NCI-H2107 treated with DMSO at 0.1 percent for 48 hours (cell line): ENCODE measurements around the gene CCDC27.
A peak's percentile ranks its signal among the peaks of the same experiment; 100 is the strongest.
"Not testable (repeated sequence)": the region's sequence is repeated elsewhere in the genome, so short reads cannot be mapped to it uniquely, and the experiment has no call there.

Source experiments
- DNase-seq: peaks from one replicate; lab custom pipeline; 2025; ENCODE audit not compliant: unreplicated experiment; lab: John Stamatoyannopoulos, UW

Gene CCDC27

DNA sequence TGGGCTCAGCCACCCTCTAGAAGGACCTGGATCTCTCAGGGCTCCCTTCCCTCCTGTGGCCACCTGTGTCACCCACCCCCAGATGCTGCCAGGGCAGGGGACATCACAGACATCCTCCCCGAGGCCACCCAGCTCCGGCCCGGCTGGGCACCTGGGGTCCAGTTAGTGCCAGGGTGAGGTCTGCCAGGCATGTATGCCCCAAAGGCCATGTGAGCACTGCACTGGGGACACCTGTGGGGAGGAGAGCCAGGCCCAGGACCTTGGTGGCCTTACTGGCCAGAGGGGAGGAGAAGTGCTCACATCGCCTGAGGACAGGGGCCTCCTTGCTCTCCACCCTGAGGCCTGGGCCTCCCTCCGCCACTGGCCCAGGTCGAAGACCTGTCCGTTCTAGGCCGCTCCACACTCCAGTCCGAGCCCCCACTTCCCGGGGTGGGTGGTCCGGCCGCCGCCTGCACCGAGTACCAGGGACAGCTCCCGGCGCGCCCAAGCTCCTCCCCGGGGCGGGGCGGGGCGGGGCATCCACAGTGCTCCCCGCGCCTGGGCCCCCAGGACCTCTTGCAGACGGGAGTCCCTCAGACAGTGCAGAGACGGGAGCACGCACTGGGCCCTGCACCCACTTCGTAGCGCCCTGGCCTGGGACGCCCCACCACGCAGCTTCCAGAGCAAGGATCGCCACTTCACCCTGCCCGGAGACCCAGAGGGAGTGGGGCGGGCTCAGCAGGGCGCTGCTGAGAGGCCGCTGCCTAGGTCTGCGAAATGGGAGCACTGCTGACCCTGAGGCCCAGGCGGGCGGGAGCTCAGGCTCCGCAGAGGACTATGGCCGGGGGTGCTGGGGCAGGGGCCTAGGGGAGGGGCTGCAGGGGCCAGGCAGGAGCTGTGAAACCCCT is 34.3 kb upstream of the CCDC27 start:
- no peak for DNase-seq

GRCh38 chr1:3718764-3719163 is 33.5 kb upstream of the CCDC27 start:
- peak; percentile 34 for DNase-seq

- no peak for DNase-seq
These were observed 30.2 kb upstream of the CCDC27 start for GRCh38 chr1:3721955-3722465.

DNA sequence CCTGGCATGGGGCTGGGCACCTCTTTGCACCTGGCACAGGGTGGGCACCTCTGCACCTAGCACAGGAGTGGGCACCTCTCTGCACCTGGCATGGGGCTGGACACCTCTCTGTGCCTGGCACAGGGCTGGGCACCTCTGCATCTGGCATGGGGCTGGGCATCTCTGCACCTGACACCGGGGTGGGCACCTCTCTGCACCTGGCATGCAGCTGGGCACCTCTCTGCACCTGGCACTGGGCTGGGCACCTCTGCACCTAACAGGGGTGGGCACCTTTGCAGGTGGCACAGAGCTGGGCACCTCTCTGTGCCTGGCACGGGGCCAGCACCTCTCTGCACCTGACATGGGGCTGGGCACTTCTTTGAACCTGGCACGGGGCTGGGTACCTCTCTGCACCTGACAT is 29.4 kb upstream of the CCDC27 start:
- DNase-seq: no peak

- DNase-seq: not testable (repeated sequence)
These were observed 27.7 kb upstream of the CCDC27 start for GRCh38 chr1:3724416-3725030.

GRCh38 chr1:3725366-3725765 is 26.9 kb upstream of the CCDC27 start:
- DNase-seq: no peak

GRCh38 chr1:3727042-3727824 is 25.0 kb upstream of the CCDC27 start:
- DNase-seq: no peak

DNA sequence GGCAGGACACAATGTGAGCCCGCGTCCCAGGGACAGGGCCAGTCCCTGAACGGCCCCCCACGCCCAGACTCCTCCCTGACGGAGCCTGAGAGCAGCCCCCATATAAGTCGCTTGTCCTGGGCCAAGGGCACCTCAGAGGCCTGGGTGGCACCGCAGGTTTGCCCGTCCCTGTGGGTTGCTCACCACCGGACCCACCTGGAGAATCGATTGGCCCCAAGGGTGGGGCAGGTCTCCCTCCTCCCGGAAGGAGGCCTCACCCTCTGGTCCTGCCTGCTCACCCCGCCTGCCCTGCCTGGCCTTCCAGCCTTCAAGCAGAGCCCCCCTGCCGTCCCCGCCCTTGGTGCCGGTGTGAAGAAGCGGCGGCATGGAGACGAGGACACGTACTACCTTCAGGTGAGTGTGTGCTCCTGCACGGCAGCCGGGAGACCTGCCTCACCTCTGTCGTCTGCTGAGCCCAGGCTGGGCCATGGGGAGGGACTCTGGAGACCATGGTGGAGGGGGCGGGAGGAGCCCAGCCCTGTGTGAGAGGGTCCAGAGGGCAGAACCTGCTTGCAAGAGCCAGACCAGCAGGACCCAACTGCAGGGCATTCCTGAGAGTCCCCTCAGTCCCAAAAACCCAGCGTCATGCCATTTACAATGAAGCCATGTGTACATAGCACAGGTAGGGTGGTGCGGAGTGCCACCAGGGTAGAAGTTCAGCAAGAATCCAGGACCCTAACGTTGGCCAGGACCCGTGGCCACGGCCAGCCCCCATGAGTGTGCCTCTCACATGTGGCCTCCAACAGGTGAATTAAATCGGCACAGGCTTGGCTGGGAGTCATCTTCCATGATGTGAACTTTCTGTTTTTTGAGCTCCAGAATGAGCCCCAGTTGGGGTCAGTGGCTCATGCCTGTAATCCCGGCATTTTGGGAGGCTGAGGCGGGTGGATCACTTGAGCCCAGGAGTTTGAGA is 24.1 kb upstream of the CCDC27 start:
- no peak for DNase-seq

- DNase-seq: no peak
These were observed 22.4 kb upstream of the CCDC27 start for GRCh38 chr1:3729594-3730542.

- no peak for DNase-seq
These were observed 21.6 kb upstream of the CCDC27 start for GRCh38 chr1:3730543-3731247.

DNA sequence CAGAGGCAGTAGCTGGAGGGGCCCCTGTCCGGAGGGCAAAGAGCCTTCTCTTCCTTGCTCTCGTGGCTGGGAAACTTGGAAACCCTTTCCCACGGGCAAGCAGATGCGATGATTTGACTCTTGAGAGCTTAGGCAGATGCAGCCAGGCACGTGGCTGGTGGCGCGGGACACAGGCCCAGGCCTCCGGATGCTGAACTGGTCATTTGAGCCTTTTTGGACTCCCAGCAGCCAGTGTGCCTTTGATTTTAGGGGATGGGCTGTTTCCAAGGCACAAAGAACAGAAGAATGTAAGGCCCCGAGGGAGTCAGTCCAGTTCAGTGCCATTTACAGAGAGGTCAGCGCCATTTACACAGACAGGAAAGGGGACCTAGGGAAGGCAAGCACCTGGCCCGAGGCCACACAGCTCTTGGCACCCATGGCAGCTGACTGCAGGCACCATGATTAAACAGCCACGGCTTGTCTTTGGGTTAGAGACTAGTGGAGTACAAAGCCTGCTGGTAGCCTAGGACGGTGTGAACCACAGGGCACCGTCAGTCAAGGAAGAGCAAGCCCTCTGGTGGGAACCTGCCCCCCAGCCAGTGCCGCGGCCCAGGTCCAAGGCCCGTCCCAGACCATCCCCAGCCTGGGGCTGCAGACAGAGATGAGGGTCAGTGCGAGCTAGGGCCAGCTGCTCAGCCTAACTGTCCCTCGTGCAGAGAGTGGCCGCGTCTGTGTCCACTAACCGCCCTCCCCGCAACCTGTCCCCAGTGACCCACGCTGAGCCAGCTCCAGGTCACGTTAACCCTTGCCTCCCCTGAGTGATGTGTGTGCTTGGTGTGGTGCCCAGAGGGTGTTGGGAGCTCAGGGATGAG is 20.4 kb upstream of the CCDC27 start:
- DNase-seq: no peak

DNA sequence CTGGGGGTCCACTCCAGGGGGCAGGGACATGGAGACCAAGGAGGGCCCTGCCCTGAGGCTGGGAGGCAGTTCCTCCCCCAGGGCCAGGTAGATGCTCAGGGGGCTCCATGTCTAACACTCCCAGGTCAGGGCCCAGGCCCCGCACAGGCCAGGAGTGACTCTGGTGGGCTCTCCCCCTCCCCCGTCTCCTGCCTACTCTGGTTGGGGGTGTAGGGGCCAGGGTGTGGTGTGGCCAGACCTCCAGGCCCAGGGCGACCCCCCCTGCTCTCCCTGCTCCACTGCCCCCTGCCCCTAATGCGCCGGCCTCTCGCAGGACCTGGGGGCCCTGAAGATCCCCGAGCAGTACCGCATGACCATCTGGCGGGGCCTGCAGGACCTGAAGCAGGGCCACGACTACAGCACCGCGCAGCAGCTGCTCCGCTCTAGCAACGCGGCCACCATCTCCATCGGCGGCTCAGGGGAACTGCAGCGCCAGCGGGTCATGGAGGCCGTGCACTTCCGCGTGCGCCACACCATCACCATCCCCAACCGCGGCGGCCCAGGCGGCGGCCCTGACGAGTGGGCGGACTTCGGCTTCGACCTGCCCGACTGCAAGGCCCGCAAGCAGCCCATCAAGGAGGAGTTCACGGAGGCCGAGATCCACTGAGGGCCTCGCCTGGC is 19.7 kb upstream of the CCDC27 start:
- no peak for DNase-seq

- no peak for DNase-seq
These were observed 19.0 kb upstream of the CCDC27 start for GRCh38 chr1:3733094-3733882.

- DNase-seq: no peak
These were observed 18.2 kb upstream of the CCDC27 start for GRCh38 chr1:3733883-3734589.

DNA sequence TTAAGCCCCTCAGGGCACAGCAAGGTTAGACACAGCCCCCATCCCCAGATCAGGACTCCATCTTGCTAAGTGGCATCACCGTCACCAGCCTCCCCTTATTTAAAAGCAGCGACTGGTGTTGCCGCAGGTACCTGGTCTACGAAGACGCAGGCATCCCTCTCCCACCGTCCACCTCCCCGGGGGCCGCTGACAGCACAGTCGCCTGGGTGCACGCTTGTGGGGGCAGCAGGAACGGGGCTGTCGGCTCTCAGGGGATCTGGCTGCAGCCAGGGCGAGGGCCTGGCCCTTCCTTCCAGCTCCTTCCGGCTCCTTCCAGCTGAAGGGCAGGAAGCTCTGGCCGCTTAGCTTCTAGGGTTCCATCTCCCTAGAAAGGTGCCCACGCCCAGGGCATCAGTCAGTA is 17.6 kb upstream of the CCDC27 start:
- DNase-seq: no peak
